HG02973 (cell line): ENCODE results near the gene ANKRD34A.

Source experiments
- ATAC-seq: cut with Tn5 transposase; IDR thresholded peaks from one replicate; pipeline ENCODE4 v1.9.1; 2021; ENCODE audit warnings: moderate library complexity; ENCODE audit not compliant: unreplicated experiment

ANKRD34A gene

DNA sequence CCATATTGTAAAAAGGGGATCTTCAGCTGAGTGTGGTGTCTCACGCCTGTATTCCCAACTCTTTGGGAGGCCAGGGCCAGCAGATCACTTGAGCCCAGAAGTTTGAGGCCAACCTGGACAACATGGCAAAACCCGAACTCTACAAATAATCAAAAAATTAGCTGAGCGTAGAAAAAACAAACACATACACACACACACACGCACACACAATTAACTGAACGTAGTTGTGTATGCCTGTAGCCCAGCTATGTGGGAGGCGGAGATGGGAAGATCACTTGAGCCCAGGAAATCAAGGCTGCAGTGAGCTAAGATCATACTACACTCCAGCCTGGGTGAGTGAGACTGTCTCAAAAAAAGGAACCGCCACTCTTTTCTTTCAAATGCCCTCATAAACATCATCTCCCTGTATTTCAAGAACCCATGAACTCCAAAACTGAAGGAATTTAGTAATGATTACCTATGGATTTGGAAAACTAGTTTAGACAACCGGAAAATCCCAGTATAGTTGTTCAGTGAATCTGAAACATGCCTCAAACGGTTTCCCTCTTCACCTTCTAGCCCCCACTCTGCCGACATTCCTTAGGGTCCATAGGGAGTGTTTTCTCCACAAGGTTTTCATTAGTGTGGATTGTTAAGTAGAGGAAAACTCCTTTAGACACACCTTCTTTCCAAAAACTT, 27.5 kb upstream of the ANKRD34A start:
- ATAC-seq: no peak

- no peak for ATAC-seq
These were observed 26.0 kb upstream of the ANKRD34A start for GRCh38 chr1:145990249-145990855.

GRCh38 chr1:145988773-145989172, 24.4 kb upstream of the ANKRD34A start:
- no peak for ATAC-seq

GRCh38 chr1:145987926-145988325, 23.6 kb upstream of the ANKRD34A start:
- ATAC-seq: no peak

DNA sequence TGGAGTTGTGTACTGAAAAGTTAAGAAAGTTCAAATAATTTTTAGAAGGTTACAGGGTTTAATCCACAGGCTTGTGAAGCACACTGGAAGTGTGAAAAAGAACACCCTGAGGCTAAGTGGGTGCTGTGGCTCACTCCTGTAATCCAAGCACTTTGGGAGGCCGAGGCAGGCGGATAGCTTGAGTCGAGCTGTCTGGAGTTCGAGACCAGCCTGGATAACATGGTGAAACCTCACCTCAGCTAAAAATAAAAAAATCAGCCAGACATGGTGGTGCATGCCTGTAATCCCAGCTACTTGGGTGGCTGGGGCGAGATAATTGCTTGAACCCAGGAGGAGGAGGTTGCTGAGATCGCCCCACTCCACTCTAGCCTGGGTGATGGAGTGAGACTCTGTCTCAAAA, 22.2 kb upstream of the ANKRD34A start:
- ATAC-seq: no peak

DNA sequence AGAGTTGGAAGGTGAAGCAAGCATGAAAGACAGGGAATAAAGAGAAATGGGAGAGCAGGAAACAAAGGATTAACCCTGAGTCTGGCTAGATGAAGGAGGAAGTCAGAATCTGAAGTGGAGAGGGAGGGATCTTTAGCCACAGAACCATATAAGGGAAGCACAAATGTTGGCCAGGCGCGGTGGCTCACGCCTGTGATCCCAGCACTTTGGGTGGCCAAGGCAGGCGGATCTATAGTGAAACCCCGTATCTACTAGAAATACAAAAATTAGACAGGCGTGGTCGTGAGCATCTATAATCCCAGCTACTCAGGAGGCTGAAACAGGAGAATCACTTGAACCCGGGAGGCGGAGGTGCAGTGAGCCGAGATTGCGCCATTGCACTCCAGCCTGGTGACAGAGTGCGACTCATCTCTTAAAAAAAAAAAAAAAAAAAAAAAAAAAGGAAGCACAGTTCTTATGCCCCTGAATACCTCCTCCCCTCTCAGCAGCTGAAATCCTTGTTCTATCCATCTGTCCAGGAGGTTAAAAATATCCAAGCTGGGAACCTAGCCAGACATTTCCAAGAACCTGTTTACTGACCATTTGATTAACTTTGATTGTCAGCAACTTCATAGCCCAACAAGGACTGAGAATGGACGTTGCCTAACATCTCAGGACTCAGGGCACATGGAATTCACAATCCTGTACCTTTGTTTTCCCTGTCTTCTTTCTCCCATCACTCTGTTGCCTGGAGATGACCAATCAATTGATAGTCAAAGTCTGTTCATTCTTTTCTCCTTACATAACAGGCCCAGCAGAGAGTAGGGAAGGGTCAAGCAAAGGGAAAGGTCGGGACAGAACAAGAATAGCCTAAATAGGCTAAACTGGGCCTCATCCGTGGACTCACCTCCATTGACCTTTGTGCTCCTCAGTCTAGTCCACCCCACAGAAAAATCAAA, 21.4 kb upstream of the ANKRD34A start:
- ATAC-seq: no peak

DNA sequence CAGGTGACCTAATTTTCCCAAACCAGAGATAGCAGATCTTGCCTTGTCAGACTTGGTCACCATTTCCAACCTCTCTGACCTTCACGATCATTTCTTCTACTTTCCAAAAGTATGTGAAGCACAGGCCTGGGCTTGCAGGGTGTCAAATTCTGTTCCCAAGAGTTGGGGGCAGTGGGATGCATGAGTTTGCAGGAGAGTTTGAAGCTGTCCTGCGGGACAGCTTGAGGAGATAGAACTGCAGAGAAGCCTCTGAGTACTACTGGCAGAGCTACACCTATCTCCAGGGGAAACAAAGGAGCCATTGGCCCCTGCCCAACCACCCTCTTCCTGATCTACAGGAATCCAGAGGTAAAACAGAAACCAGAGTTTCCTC, 20.7 kb upstream of the ANKRD34A start:
- no peak for ATAC-seq

DNA sequence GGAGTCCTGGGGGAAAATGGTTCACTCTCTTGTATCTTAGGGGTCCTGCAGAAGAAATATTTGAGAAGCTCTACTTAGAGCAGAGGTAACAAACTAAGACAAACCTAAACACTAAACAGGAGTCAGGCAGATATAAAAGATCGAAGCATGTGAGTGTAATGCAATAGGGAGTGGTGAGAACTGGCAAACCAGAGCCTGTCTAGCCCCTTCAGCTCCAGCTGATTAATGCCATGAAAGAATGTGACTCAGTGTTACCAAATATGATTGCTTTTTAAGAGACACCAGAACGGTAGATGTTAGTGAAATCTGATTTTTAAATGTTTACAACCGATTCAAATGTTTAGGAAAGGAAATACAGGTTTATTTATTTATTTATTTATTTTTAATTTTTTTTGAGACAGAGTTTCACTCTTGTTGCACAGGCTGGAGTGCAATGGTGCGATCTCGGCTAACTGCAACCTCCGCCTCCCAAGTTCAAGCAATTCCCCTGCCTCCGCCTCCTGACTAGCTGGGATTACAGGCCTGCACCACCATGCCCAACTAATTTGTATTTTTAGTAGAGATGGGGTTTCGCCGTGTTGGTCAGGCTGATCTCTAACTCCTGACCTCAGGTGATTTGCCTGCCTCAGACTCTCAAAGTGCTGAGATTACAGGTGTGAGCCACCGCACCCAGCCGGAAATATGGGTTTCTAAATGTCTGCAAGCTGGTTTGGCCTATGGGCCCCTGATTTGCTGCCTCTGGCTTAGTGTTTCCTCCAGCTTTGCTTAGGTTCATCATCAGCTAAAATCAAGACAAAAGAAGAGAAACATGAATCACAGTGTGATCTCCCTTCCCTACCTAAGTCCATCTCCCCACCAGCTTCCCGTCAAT, 19.8 kb upstream of the ANKRD34A start:
- ATAC-seq: no peak

GRCh38 chr1:145983206-145983675, 18.9 kb upstream of the ANKRD34A start:
- no peak for ATAC-seq

- ATAC-seq: no peak
These were observed 17.8 kb upstream of the ANKRD34A start for GRCh38 chr1:145982010-145982723.

DNA sequence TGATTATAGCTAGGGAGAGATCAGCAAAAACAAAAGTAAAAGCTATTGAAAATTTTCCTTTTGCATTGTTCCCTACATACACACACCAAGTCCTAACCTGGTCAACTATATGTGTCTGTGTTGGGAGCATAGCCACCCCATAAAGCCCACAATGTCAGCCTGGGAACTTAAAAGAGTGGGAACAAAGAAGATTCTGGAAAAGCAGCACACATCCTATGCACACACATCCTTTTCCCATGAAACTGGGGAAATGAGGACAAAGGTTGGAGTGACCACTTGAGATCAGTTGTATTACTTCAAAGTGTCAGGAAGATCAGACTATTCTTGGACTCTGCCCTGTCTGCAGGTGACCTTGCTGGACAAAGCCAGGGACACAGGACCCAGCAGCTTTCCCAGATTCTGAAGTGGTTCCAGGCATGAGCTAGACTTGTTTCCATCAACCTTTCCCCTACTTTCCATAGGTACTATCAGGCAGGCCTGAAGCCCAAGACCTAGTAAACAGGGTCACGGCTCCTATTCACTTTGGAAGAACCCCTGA, 16.2 kb upstream of the ANKRD34A start:
- ATAC-seq: no peak

DNA sequence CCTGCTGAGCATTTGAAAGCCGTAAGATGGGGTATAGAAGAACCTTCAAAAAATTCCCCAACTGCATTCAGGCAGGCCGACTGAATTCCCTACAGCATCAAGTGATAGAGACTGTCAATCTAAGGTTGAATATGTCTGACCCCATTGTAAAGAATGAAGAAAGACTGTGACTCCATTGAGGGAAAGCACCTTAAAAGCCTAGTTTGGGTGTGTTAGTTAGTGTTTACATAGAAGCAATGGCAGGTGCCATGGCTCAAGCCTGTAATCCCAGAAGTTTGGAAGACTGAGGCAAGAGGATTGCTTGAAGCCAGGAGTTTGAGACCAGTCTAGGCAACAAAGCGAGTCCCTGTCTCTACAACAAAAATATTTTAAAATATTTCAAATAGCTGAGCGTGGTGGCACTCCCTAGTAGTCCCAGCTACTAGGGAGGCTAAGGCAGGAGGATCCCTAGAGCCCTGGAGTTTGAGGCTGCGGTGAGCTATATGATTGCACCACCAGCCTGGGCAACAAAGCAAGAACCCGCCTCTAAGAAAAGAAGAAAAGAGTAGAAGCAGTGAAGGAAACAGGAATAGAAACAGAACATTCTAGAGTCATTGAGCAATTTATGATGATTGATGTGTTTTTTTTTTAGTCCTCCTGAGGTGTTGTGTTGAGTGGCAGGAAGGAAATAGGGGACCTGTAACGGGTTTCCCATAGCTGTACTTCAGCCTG, 15.5 kb upstream of the ANKRD34A start:
- ATAC-seq: peak; percentile 11

GRCh38 chr1:145978854-145979745, 14.7 kb upstream of the ANKRD34A start:
- peak; percentile 86 for ATAC-seq

DNA sequence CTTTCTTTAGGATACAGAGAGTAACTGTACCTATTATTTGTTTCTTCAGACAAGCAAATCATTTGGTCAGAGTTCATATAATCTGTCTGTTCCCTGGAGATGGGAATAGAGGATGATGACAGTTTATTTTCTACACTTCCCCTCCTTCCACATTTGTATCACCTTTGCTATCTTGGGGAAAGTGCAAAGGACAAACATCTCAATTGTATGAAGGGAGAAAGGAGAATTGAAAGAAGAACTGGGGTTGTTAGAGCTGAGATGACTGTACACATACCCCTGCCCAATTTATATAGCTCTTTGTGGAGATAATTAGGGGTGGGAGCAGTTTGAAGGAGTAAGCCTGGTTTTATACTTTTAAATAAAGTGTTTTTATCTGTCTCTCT, 14.1 kb upstream of the ANKRD34A start:
- ATAC-seq: no peak

GRCh38 chr1:145977486-145978470, 13.4 kb upstream of the ANKRD34A start:
- ATAC-seq: peak; percentile 26

DNA sequence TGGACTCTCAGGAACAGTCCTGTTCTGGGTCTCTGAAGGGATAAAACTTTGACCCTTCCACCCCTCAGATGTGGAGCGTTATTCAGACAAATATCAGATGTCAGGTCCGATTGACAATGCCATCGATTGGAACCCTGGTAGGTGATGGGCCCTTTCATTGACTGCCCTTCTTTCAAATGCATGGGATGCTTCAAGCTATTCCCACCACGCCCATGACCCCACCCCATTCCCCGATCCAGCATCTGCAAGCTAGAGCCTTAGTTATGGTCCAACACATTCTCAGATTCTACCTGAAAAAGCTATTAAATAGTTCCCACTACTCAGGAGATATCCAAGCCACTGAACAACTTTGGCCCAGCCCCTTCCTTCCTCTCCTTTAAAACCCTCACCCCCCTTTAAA, 12.6 kb upstream of the ANKRD34A start:
- ATAC-seq: no peak

- no peak for ATAC-seq
These were observed 10.8 kb upstream of the ANKRD34A start for GRCh38 chr1:145975216-145975615.
